Measurements from ENCODE around the gene REXO4. TPM values are rescaled to one million over a fixed set of nuclear protein-coding genes. Genes with fewer than 3 reads are reported as not detected.

REXO4 gene
- polyA plus RNA-seq, 1 of the 3 experiments (the other 2 are of a cell fraction), result 37.3 TPM

DNA sequence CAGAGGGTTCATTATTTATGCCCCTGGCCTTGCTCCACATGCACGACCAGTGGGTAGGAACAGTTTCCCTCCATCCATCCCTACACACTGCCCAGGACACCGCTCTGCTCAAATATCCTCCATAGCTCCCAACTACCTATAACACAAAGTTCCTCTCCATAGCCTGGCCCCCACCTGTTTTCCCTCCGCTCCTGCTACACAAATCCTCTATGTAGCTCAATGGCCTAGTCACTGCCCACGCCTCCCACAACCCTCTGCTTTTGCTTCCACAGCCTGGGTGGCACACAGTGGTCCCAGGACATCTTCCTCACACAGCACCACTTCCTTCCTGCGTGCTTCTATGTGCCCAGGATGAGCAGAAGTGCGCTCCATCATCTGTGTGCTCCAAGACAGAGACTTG is 20.4 kb downstream of the REXO4 start:
- H3K27ac ChIP-seq (ENCODE audit: low read depth in 2 of 2, low read length in 1 of 2), result no peak overlapping the region
- no peak for DNase-seq
- H3K9me3 ChIP-seq, result no peaks in the 10 kb centered on the region
- WGBS (ENCODE audit: low lambda C conversion rate), result 68% methylated on average over 6 of the region's 6 CpGs
- CTCF ChIA-PET, result interaction anchor here (1.4 to 1.6 kb wide), 3 partner anchors 20 to 91 kb away, joined by 3 to 5 read pairs (median 4); no protein-coding TSS in a partner anchor
- no peak overlapping the region for H3K4me3 ChIP-seq (ENCODE audit: low read depth in 2 of 2, low read length in 1 of 2)
- no peaks in the 10 kb centered on the region for H3K9me2 ChIP-seq
- H3F3A ChIP-seq (replicated peaks; ENCODE audit: insufficient read depth), result no peaks in the 10 kb centered on the region
- no peak overlapping the region for H3K4me2 ChIP-seq
- TF ChIP-seq NFIC (IDR thresholded peaks at IDR 0.05; ENCODE audit: borderline replicate concordance), result no peak
- no peak for TF ChIP-seq TCF12 (IDR thresholded peaks at IDR 0.05)
- TF ChIP-seq GATA2 (CRISPR knock-in tag; IDR thresholded peaks at IDR 0.05), result no peak
- TF ChIP-seq, protein P1, sequence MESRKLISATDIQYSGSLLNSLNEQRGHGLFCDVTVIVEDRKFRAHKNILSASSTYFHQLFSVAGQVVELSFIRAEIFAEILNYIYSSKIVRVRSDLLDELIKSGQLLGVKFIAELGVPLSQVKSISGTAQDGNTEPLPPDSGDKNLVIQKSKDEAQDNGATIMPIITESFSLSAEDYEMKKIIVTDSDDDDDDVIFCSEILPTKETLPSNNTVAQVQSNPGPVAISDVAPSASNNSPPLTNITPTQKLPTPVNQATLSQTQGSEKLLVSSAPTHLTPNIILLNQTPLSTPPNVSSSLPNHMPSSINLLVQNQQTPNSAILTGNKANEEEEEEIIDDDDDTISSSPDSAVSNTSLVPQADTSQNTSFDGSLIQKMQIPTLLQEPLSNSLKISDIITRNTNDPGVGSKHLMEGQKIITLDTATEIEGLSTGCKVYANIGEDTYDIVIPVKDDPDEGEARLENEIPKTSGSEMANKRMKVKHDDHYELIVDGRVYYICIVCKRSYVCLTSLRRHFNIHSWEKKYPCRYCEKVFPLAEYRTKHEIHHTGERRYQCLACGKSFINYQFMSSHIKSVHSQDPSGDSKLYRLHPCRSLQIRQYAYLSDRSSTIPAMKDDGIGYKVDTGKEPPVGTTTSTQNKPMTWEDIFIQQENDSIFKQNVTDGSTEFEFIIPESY (IDR thresholded peaks at IDR 0.05; ENCODE audit: borderline replicate concordance, low read depth), result no peak
- no peak for TF ChIP-seq YY1 (IDR thresholded peaks at IDR 0.05; ENCODE audit: low read depth)
- H3K4me1 ChIP-seq (ENCODE audit: control insufficient read depth in 1 of 2, insufficient read depth in 2 of 2, low read depth in 1 of 2, low read length in 1 of 2), result no peaks in the 10 kb centered on the region
- H3K27me3 ChIP-seq (ENCODE audit: insufficient read depth), result no peaks in the 10 kb centered on the region
- no peak overlapping the region for H3K9ac ChIP-seq
- POLR2A ChIA-PET, result no interaction called here
- H3K36me3 ChIP-seq (replicated peaks in 1 of 2; ENCODE audit: control insufficient read depth in 1 of 2, insufficient read depth in 2 of 2, low read length in 1 of 2), result peaks cover 0 to under 1% of the 10 kb centered on the region in 2 experiments
- H3K79me2 ChIP-seq (ENCODE audit: insufficient read depth), result no peaks in the 10 kb centered on the region
- H2AFZ ChIP-seq (ENCODE audit: low read depth), result no peak overlapping the region
- no peaks in the 10 kb centered on the region for H4K20me1 ChIP-seq (ENCODE audit: insufficient read depth)

DNA sequence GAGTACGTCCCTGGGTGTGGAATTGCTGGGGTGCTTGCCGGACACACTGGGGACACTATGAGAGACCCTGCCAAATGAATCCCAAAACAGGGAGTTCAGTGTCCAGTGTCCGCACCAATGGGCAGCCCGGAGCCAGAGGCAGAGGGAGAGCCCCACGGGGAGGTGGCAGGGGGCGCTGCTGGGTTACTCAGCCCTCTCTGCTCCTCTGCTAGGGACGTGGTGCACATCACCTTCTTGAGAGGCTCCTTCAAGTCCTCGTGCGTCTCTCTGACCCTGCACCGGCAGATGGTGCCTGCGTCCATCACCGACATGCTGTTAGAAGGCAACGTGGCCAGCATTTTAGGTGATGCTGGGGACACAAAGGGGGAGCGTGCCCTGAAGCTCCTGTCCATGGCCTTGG is 20.9 kb downstream of the REXO4 start:
- ChIA-PET CTCF (interaction anchor here (1.4 to 1.6 kb wide), 3 partner anchors 20 to 91 kb away, joined by 3 to 5 read pairs (median 4); no protein-coding TSS in a partner anchor), POLR2A (no interaction called here)

More for the DNA sequence above, 20.9 kb downstream of the REXO4 start:
- Histone ChIP-seq H4K20me1 (ENCODE audit: insufficient read depth) (no peaks in the 10 kb centered on the region), H2AFZ (ENCODE audit: low read depth) (no peak overlapping the region), H3K9me3 (no peaks in the 10 kb centered on the region), H3K36me3 (replicated peaks in 1 of 2; ENCODE audit: control insufficient read depth in 1 of 2, insufficient read depth in 2 of 2, low read length in 1 of 2) (no peaks in the 10 kb centered on the region), H3K27me3 (ENCODE audit: insufficient read depth) (no peaks in the 10 kb centered on the region), H3K9me2 (no peaks in the 10 kb centered on the region), H3K79me2 (ENCODE audit: insufficient read depth) (no peaks in the 10 kb centered on the region), H3K4me3 (ENCODE audit: low read depth in 2 of 2, low read length in 1 of 2) (no peak overlapping the region), H3F3A (replicated peaks; ENCODE audit: insufficient read depth) (no peaks in the 10 kb centered on the region), H3K4me1 (ENCODE audit: control insufficient read depth in 1 of 2, insufficient read depth in 2 of 2, low read depth in 1 of 2, low read length in 1 of 2) (no peaks in the 10 kb centered on the region), H3K4me2 (no peak overlapping the region), H3K9ac (no peak overlapping the region), H3K27ac (ENCODE audit: low read depth in 2 of 2, low read length in 1 of 2) (no peak overlapping the region)
- DNase-seq, result peak; percentile 69
- TF ChIP-seq GABPA (IDR thresholded peaks at IDR 0.05; ENCODE audit: low read depth) (no peak), ELF1 (IDR thresholded peaks at IDR 0.05) (no peak), POLR2AphosphoS5 (IDR thresholded peaks at IDR 0.05; ENCODE audit: low read depth, low read length) (no peak), RAD21 (IDR thresholded peaks at IDR 0.05; ENCODE audit: low read length) (peak; percentile 39), FOXM1 (IDR thresholded peaks at IDR 0.05; ENCODE audit: low read depth) (no peak), SIN3A (IDR thresholded peaks at IDR 0.05; ENCODE audit: borderline replicate concordance, low read depth, low read length) (no peak), TEAD4 (IDR thresholded peaks at IDR 0.05; ENCODE audit: borderline replicate concordance, insufficient read depth) (no peak)
- TF ChIP-seq, protein P2, sequence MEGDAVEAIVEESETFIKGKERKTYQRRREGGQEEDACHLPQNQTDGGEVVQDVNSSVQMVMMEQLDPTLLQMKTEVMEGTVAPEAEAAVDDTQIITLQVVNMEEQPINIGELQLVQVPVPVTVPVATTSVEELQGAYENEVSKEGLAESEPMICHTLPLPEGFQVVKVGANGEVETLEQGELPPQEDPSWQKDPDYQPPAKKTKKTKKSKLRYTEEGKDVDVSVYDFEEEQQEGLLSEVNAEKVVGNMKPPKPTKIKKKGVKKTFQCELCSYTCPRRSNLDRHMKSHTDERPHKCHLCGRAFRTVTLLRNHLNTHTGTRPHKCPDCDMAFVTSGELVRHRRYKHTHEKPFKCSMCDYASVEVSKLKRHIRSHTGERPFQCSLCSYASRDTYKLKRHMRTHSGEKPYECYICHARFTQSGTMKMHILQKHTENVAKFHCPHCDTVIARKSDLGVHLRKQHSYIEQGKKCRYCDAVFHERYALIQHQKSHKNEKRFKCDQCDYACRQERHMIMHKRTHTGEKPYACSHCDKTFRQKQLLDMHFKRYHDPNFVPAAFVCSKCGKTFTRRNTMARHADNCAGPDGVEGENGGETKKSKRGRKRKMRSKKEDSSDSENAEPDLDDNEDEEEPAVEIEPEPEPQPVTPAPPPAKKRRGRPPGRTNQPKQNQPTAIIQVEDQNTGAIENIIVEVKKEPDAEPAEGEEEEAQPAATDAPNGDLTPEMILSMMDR (IDR thresholded peaks at IDR 0.05), result peak; percentile 40
- TF ChIP-seq, protein P3, sequence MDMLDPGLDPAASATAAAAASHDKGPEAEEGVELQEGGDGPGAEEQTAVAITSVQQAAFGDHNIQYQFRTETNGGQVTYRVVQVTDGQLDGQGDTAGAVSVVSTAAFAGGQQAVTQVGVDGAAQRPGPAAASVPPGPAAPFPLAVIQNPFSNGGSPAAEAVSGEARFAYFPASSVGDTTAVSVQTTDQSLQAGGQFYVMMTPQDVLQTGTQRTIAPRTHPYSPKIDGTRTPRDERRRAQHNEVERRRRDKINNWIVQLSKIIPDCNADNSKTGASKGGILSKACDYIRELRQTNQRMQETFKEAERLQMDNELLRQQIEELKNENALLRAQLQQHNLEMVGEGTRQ (IDR thresholded peaks at IDR 0.05; ENCODE audit: borderline replicate concordance, low read depth, low read length), result no peak
- WGBS (ENCODE audit: low lambda C conversion rate), result 62% methylated on average over 7 of the region's 14 CpGs
